Measurements from ENCODE around the gene ANKRD44.
"Not testable (repeated sequence)": the region's sequence is repeated elsewhere in the genome, so short reads cannot be mapped to it uniquely, and the experiment has no call there.

ANKRD44 gene

DNA sequence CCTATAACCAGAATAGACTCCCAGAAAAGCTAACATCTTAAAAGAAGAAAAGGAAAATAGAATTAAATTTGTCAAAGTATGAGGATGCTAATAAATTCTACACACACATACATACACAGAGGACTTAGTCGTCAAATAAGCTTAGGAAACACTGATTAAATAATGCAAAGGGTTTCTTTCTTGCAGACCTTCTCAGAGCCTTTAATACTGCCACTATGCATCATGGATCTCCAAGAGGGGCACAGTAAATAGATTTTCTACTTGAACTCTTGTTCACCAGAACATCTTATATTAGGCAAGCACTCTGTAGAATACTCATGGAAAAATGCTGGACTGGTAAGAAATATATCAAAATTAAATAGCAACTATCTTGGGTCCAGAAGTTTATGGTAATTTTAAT lies 69.4 kb downstream of the ANKRD44 start:
- H3K27ac Mint-ChIP-seq = peak overlapping the region; percentile 80
- H3K4me1 Mint-ChIP-seq (ENCODE audit: low read depth) = peaks cover 74% of the 10 kb centered on the region
- peak overlapping the region; percentile 83 for H3K4me3 Mint-ChIP-seq
- no peak for DNase-seq (ENCODE audit: low spot score)
- peaks cover 34% of the 10 kb centered on the region for H3K36me3 Mint-ChIP-seq (ENCODE audit: low read depth)
- no peaks in the 10 kb centered on the region for H3K27me3 Mint-ChIP-seq (ENCODE audit: low read depth)
- no peaks in the 10 kb centered on the region for H3K9me3 Mint-ChIP-seq

DNA sequence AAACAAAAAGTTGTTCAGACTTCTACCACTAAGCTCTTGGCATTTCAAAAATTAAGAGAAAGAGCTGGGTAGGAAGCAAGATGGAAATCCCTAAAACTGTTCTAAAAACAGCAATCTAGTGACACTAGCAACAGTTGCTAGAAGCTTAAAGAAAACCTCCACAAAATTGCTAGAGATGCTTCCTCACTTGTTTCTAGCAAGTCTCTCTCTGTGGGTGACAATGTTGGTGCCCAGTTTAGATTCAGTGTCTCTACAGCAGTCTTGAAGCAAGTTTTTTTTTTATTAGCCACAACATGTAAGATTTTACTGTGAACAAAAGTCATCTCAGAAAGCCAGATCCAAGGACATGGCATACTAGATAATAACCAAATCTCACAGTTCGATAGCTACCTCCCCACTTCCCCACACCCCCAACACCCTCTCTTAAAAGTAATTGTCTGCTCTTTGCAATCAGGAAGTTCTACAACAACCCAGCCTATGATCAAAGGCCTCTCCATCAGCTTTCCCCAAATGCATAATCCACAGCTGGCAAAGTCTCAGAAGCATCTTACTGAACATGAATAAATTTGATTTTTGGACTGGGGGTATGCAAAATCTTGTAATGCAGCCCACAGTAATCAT lies 70.0 kb downstream of the ANKRD44 start:
- H3K36me3 Mint-ChIP-seq (ENCODE audit: low read depth) = peaks cover 31% of the 10 kb centered on the region
- peak overlapping the region; percentile 83 for H3K4me3 Mint-ChIP-seq
- H3K4me1 Mint-ChIP-seq (ENCODE audit: low read depth) = peaks cover 76% of the 10 kb centered on the region
- DNase-seq (ENCODE audit: low spot score) = no peak
- H3K9me3 Mint-ChIP-seq = no peaks in the 10 kb centered on the region
- peak overlapping the region; percentile 80 for H3K27ac Mint-ChIP-seq
- no peaks in the 10 kb centered on the region for H3K27me3 Mint-ChIP-seq (ENCODE audit: low read depth)

DNA sequence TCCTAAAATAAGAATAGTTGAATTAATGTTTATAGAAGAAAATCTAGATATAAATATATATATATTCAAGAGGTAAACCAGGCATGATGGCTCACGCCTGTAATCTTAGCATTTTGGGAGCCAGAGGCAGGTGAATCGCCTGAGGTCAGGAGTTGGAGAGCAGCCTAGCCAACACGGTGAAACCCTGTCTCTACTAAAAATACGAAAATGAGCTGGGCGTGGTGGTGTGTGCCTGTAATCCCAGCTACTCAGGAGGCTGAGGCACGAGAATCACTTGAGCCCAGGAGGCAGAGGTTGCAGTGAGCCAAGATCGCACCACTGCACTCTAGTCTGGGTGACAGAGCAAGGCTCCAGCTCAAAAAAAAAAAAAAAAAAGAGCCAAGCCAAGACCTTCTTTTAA lies 70.6 kb downstream of the ANKRD44 start:
- not testable (repeated sequence) for DNase-seq (ENCODE audit: low spot score); H3K9me3 Mint-ChIP-seq; H3K27me3 Mint-ChIP-seq (ENCODE audit: low read depth)
- Mint-ChIP-seq H3K36me3 (ENCODE audit: low read depth) (peaks cover 31% of the 10 kb centered on the region), H3K27ac (peak overlapping the region; percentile 80), H3K4me3 (peak overlapping the region; percentile 83), H3K4me1 (ENCODE audit: low read depth) (peaks cover 77% of the 10 kb centered on the region)

- Mint-ChIP-seq H3K4me3 (peak overlapping the region; percentile 83), H3K4me1 (ENCODE audit: low read depth) (peaks cover 80% of the 10 kb centered on the region), H3K9me3 (no peaks in the 10 kb centered on the region), H3K36me3 (ENCODE audit: low read depth) (peaks cover 31% of the 10 kb centered on the region), H3K27ac (peak overlapping the region; percentile 97), H3K27me3 (ENCODE audit: low read depth) (no peaks in the 10 kb centered on the region)
- no peak for DNase-seq (ENCODE audit: low spot score)
These were observed 71.1 kb downstream of the ANKRD44 start for GRCh38 chr2:197239434-197239833.

GRCh38 chr2:197238043-197238365 lies 72.6 kb downstream of the ANKRD44 start:
- no peak for DNase-seq (ENCODE audit: low spot score)
- peak overlapping the region; percentile 80 for H3K4me3 Mint-ChIP-seq
- no peaks in the 10 kb centered on the region for H3K27me3 Mint-ChIP-seq (ENCODE audit: low read depth)
- H3K36me3 Mint-ChIP-seq (ENCODE audit: low read depth) = peaks cover 22% of the 10 kb centered on the region
- H3K4me1 Mint-ChIP-seq (ENCODE audit: low read depth) = peaks cover 79% of the 10 kb centered on the region
- no peaks in the 10 kb centered on the region for H3K9me3 Mint-ChIP-seq
- peak overlapping the region; percentile 91 for H3K27ac Mint-ChIP-seq

DNA sequence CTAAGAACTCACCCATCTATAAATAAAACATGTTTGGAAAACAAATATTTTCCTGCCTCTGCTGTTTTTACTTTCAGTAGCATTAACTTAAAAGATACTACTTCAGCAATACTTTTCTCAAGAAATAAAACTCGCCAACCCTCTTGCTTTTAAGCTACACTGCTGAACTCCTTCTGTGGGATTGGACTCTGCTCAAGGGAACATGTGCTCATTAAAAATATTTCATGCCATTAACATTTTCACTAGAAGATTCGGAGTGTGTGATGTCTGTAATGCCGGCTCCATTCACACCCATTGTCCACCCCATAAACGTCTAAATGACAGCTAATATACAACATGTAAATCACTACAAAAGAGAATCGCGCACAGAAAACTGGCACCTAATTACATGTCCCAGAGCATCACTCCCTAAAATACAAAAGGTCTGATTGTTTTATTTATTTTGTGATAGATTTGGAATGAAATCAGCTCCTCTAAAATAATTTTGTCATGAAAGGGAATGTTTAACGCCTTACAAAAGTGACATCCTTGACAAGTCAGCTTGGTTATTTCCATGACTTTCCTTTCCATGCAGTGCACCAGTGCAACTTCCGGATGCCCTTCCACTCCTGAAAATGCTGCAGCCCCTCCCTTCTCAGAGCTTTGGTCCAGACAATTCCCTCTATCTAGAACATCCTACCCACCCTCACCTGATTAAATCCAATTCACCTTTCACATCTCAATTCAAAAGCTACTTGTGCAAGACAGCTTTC lies 73.1 kb downstream of the ANKRD44 start:
- Mint-ChIP-seq H3K36me3 (ENCODE audit: low read depth) (peaks cover 19% of the 10 kb centered on the region), H3K27me3 (ENCODE audit: low read depth) (no peaks in the 10 kb centered on the region), H3K4me3 (peak overlapping the region; percentile 80), H3K9me3 (no peaks in the 10 kb centered on the region), H3K4me1 (ENCODE audit: low read depth) (peaks cover 79% of the 10 kb centered on the region), H3K27ac (peak overlapping the region; percentile 91)
- DNase-seq (ENCODE audit: low spot score) = no peak

- no peaks in the 10 kb centered on the region for H3K9me3 Mint-ChIP-seq
- peaks cover 83% of the 10 kb centered on the region for H3K4me1 Mint-ChIP-seq (ENCODE audit: low read depth)
- H3K27me3 Mint-ChIP-seq (ENCODE audit: low read depth) = no peaks in the 10 kb centered on the region
- DNase-seq (ENCODE audit: low spot score) = no peak
- H3K4me3 Mint-ChIP-seq = peak overlapping the region; percentile 80
- H3K27ac Mint-ChIP-seq = peak overlapping the region; percentile 91
- peaks cover 19% of the 10 kb centered on the region for H3K36me3 Mint-ChIP-seq (ENCODE audit: low read depth)
These were observed 73.8 kb downstream of the ANKRD44 start for GRCh38 chr2:197236816-197237215.

DNA sequence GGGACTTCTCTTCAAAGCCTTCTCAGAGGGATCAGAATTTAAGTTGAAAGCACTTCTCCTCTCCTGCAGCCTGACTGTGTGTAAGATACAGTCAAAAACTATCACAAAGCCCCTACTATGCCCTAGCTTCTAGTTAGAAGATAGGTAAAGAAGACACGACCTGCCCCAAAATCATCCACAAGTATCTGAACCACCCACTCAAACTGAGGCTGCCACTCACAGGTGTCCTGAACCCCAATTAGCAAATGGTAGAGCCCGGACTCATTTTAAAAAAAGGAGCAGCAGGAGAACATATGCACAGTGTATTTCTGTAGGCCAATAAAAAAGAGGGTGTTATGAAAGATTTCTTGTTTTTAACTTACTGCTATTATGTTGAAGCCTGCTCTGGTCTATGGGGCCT lies 74.4 kb downstream of the ANKRD44 start:
- Mint-ChIP-seq H3K27me3 (ENCODE audit: low read depth) (no peaks in the 10 kb centered on the region), H3K4me1 (ENCODE audit: low read depth) (peaks cover 86% of the 10 kb centered on the region), H3K9me3 (no peaks in the 10 kb centered on the region), H3K27ac (peak overlapping the region; percentile 91), H3K4me3 (peak overlapping the region; percentile 80), H3K36me3 (ENCODE audit: low read depth) (peaks cover 20% of the 10 kb centered on the region)
- no peak for DNase-seq (ENCODE audit: low spot score)

GRCh38 chr2:197235711-197236110 lies 74.9 kb downstream of the ANKRD44 start:
- Mint-ChIP-seq H3K27ac (no peak overlapping the region), H3K4me3 (peak overlapping the region; percentile 80), H3K9me3 (no peaks in the 10 kb centered on the region), H3K27me3 (ENCODE audit: low read depth) (no peaks in the 10 kb centered on the region), H3K36me3 (ENCODE audit: low read depth) (peaks cover 21% of the 10 kb centered on the region), H3K4me1 (ENCODE audit: low read depth) (peaks cover 83% of the 10 kb centered on the region)
- no peak for DNase-seq (ENCODE audit: low spot score)

DNA sequence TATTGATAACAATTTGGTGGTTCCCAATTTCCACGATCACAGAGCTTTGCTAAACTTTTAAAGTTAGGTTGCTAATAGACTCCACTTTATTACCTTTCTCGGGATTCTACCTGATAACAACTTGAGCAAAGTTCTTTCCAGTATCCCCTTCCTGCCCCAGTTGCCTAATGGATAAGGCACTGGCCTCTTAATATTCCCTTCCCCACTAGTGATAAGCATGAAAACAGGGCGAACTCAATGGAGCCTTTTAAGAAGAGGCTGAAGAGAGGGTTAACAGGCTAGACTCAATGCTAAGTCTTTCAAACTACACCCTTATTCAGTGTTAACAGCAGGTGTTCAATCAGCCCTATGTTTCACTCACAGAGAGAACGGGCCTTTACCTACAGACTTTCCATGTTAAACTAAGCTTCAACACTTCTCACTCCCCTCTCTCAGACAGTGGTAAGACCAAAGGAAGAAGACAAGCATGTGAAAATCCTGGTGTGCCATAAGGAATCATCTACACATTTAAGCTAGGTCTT lies 75.8 kb downstream of the ANKRD44 start:
- Mint-ChIP-seq H3K36me3 (ENCODE audit: low read depth) (peaks cover 27% of the 10 kb centered on the region), H3K27ac (peak overlapping the region; percentile 17)

GRCh38 chr2:197233473-197233872 lies 77.1 kb downstream of the ANKRD44 start:
- H3K4me3 Mint-ChIP-seq = no peak overlapping the region
- H3K4me1 Mint-ChIP-seq (ENCODE audit: low read depth) = peaks cover 80% of the 10 kb centered on the region
- no peaks in the 10 kb centered on the region for H3K9me3 Mint-ChIP-seq
- peaks cover 21% of the 10 kb centered on the region for H3K36me3 Mint-ChIP-seq (ENCODE audit: low read depth)
- H3K27ac Mint-ChIP-seq = no peak overlapping the region
- no peaks in the 10 kb centered on the region for H3K27me3 Mint-ChIP-seq (ENCODE audit: low read depth)
- DNase-seq (ENCODE audit: low spot score) = no peak

More for the DNA sequence above, 75.8 kb downstream of the ANKRD44 start:
- H3K9me3 Mint-ChIP-seq = no peaks in the 10 kb centered on the region
- peaks cover 84% of the 10 kb centered on the region for H3K4me1 Mint-ChIP-seq (ENCODE audit: low read depth)
- no peaks in the 10 kb centered on the region for H3K27me3 Mint-ChIP-seq (ENCODE audit: low read depth)
- H3K4me3 Mint-ChIP-seq = no peak overlapping the region
- DNase-seq (ENCODE audit: low spot score) = no peak

DNA sequence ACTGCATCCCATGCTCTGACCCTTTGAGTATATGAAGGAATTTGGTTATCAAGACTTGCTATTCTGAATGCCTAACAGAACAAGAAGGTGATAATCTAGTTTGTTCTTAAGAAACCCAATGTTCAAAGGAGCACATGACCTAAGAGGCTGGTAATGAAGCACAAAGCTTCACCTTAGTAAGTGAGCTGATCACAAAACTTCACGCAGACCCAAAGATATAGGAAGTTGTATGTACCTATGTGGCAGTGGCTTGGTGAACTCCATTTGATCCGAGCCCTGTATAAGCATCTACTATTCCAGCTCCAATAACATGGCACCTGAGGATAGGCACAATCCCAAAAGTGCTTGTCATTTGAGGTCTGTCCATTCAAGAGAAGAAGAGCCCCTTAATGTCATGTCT lies 78.6 kb downstream of the ANKRD44 start:
- Mint-ChIP-seq H3K9me3 (no peaks in the 10 kb centered on the region), H3K27ac (no peak overlapping the region), H3K27me3 (ENCODE audit: low read depth) (no peaks in the 10 kb centered on the region), H3K36me3 (ENCODE audit: low read depth) (peaks cover 19% of the 10 kb centered on the region), H3K4me1 (ENCODE audit: low read depth) (peaks cover 72% of the 10 kb centered on the region), H3K4me3 (no peak overlapping the region)
- no peak for DNase-seq (ENCODE audit: low spot score)

- Mint-ChIP-seq H3K36me3 (ENCODE audit: low read depth) (peaks cover 24% of the 10 kb centered on the region), H3K4me1 (ENCODE audit: low read depth) (peaks cover 64% of the 10 kb centered on the region), H3K9me3 (no peaks in the 10 kb centered on the region), H3K27ac (peak overlapping the region; percentile 32), H3K4me3 (no peak overlapping the region), H3K27me3 (ENCODE audit: low read depth) (no peaks in the 10 kb centered on the region)
- DNase-seq (ENCODE audit: low spot score) = no peak
These were observed 80.8 kb downstream of the ANKRD44 start for GRCh38 chr2:197229509-197230443.

DNA sequence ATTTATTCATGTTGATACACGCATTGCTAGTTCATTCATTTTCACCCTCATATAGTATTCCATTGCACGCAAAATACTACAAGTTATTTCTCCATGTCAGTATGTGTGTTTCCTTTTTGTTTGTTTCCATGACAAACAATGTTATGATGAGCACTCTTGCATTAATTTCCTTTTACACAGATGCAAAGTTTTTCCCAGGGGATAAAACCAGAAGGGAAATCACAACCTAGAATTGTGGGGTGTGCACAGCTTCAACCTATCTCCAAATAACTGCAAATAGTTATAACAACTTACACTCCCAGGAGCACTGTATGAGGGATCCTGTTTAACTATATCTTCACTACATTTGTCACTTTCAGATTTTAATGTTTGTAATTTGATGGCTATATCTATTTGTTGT lies 87.1 kb downstream of the ANKRD44 start:
- DNase-seq (ENCODE audit: low spot score) = no peak
- H3K36me3 Mint-ChIP-seq (ENCODE audit: low read depth) = peaks cover 28% of the 10 kb centered on the region
- no peak overlapping the region for H3K4me3 Mint-ChIP-seq
- H3K9me3 Mint-ChIP-seq = no peaks in the 10 kb centered on the region
- H3K27ac Mint-ChIP-seq = no peak overlapping the region
- H3K4me1 Mint-ChIP-seq (ENCODE audit: low read depth) = peaks cover 45% of the 10 kb centered on the region
- H3K27me3 Mint-ChIP-seq (ENCODE audit: low read depth) = no peaks in the 10 kb centered on the region

All from T-helper 2 cell treated with Interferon-gamma antibody and Interleukin-4, amounts not matched to agents 5 μg/mL and 100 μg/mL, for 36 hours (primary cell).